WTC11 (cell line): ENCODE data around the gene ACADVL. TPM values are rescaled to one million over a fixed set of nuclear protein-coding genes. Genes with fewer than 3 reads are reported as not detected.

Experiments
- AFF4 ChIP-seq: sonication (generic); formaldehyde crosslinking; IDR thresholded peaks from 2 replicates; pipeline ENCODE4 v1.8.1; 2023; ENCODE audit warnings: mild to moderate bottlenecking, missing genetic modification reagents, borderline replicate concordance
- AR ChIP-seq: fragments of 250-450 bp; sonication (Bioruptor Pico); IDR thresholded peaks from 2 replicates; pipeline ENCODE4 v1.9.0; 2021; ENCODE audit warnings: mild to moderate bottlenecking
- ATF1 ChIP-seq: sonication (generic); formaldehyde crosslinking; IDR thresholded peaks from 2 replicates; pipeline ENCODE4 v1.8.1; 2023; ENCODE audit warnings: mild to moderate bottlenecking, moderate library complexity, missing genetic modification reagents
- CBFB ChIP-seq: sonication (generic); formaldehyde crosslinking; IDR thresholded peaks from 2 replicates; pipeline ENCODE4 v1.8.1; 2022; ENCODE audit warnings: mild to moderate bottlenecking, low read depth, missing genetic modification reagents
- CTCF ChIP-seq: fragments of 200-600 bp; IDR thresholded peaks from 2 replicates; pipeline ENCODE4 v1.8.0; 2022; ENCODE audit warnings: antibody characterized with exemption
- E2F4 ChIP-seq: sonication (generic); formaldehyde crosslinking; IDR thresholded peaks from 2 replicates; pipeline ENCODE4 v1.8.1; 2022; ENCODE audit warnings: low read depth, mild to moderate bottlenecking, moderate library complexity, missing genetic modification reagents, borderline replicate concordance
- ETV6 ChIP-seq: sonication (generic); formaldehyde crosslinking; IDR thresholded peaks from 2 replicates; pipeline ENCODE4 v1.8.1; 2022; ENCODE audit warnings: mild to moderate bottlenecking, missing genetic modification reagents
- FOXK1 ChIP-seq: sonication (generic); formaldehyde crosslinking; IDR thresholded peaks from 2 replicates; pipeline ENCODE4 v1.8.0; 2022; ENCODE audit warnings: mild to moderate bottlenecking, moderate library complexity, missing genetic modification reagents
- FOXP1 ChIP-seq: sonication (generic); formaldehyde crosslinking; IDR thresholded peaks from 2 replicates; pipeline ENCODE4 v1.8.0; 2022; ENCODE audit warnings: missing genetic modification reagents, mild to moderate bottlenecking, moderate library complexity, borderline replicate concordance
- GABPB1 ChIP-seq: sonication (generic); formaldehyde crosslinking; IDR thresholded peaks from 2 replicates; pipeline ENCODE4 v1.8.1; 2023; ENCODE audit warnings: mild to moderate bottlenecking, missing genetic modification reagents
- IRF2 ChIP-seq: sonication (generic); formaldehyde crosslinking; IDR thresholded peaks from 2 replicates; pipeline ENCODE4 v1.8.0; 2022; ENCODE audit warnings: low read depth, missing genetic modification reagents, borderline replicate concordance
- JUN ChIP-seq: sonication (generic); formaldehyde crosslinking; IDR thresholded peaks from 2 replicates; pipeline ENCODE4 v1.8.0; 2023; ENCODE audit warnings: mild to moderate bottlenecking, missing genetic modification reagents
- MYBL2 ChIP-seq: sonication (generic); formaldehyde crosslinking; IDR thresholded peaks from 2 replicates; pipeline ENCODE4 v1.8.1; 2023; ENCODE audit warnings: mild to moderate bottlenecking, moderate library complexity, missing genetic modification reagents
- SP1 ChIP-seq: sonication (generic); formaldehyde crosslinking; conservative IDR thresholded peaks from 2 replicates; pipeline ENCODE4 v1.8.1; 2022; ENCODE audit warnings: missing genetic modification reagents
- TP53 ChIP-seq: sonication (generic); formaldehyde crosslinking; IDR thresholded peaks from 2 replicates; pipeline ENCODE4 v1.8.1; 2023; ENCODE audit warnings: mild to moderate bottlenecking, missing genetic modification reagents
- ZNF138 ChIP-seq: sonication (generic); formaldehyde crosslinking; conservative IDR thresholded peaks from 2 replicates; pipeline ENCODE4 v1.8.1; 2022; ENCODE audit warnings: mild to moderate bottlenecking, moderate library complexity, missing genetic modification reagents
- ZNF423 ChIP-seq: fragments of 250-450 bp; sonication (Bioruptor Pico); IDR thresholded peaks from 2 replicates; pipeline ENCODE4 v2.1.2; 2022; ENCODE audit warnings: mild to moderate bottlenecking, moderate library complexity
- ZNF532 ChIP-seq: fragments of 250-450 bp; sonication (Bioruptor Pico); IDR thresholded peaks from 2 replicates; pipeline ENCODE4 v1.9.0; 2021; ENCODE audit warnings: mild to moderate bottlenecking, borderline replicate concordance
- ZSCAN18 ChIP-seq: fragments of 250-450 bp; sonication (Bioruptor Pico); IDR thresholded peaks from 2 replicates; pipeline ENCODE4 v2.1.2; 2022; ENCODE audit warnings: mild to moderate bottlenecking, moderate library complexity
- total RNA-seq: library from RNA; stranded (reverse); gene quantifications from 3 replicates; pipeline ENCODE4 v1.2.3, GENCODE V29; 2021

Gene ACADVL
- total RNA-seq, 1 experiment from 2014 or later: 236 TPM

- peak; percentile 73; the same call in 1 of the 2 replicates for TF ChIP-seq AR (CRISPR knock-in tag)
- TF ChIP-seq CTCF: no peak
- TF ChIP-seq ATF1 (CRISPR knock-in tag): peak; percentile 97
- TF ChIP-seq ZNF138: peak; percentile 78
- TF ChIP-seq E2F4 (CRISPR knock-in tag): peak; percentile 56; the same call in 1 of the 2 replicates
- peak; percentile 51; the same call in 1 of the 2 replicates for TF ChIP-seq CBFB (CRISPR knock-in tag)
- no peak for TF ChIP-seq ZSCAN18 (CRISPR knock-in tag)
- peak; percentile 97 for TF ChIP-seq SP1 (CRISPR knock-in tag)
- TF ChIP-seq FOXK1: peak; percentile 94
- TF ChIP-seq TP53: peak; percentile 65; the same call in 1 of the 2 replicates
- peak; percentile 90; the same call in 1 of the 2 replicates for TF ChIP-seq AFF4
- TF ChIP-seq ETV6: peak; percentile 93
- TF ChIP-seq ZNF423 (CRISPR knock-in tag): no peak
- TF ChIP-seq ZNF532 (CRISPR knock-in tag): peak; percentile 89; the same call in 1 of the 2 replicates
- no peak for TF ChIP-seq JUN (CRISPR knock-in tag)
- TF ChIP-seq GABPB1: peak; percentile 74
- TF ChIP-seq IRF2 (CRISPR knock-in tag): no peak
- TF ChIP-seq MYBL2 (CRISPR knock-in tag): peak; percentile 87
- TF ChIP-seq FOXP1 (CRISPR knock-in tag): peak; percentile 93
Observed at GRCh38 chr17:7234083-7234951, 14.6 kb downstream of the ACADVL start, which contains the start of gene DVL2 (continued).
